Right renal pelvis (tissue), 4 donors: ENCODE results near the gene TMEM263. TPM values are rescaled to one million over a fixed set of nuclear protein-coding genes. Genes with fewer than 3 reads are reported as not detected.

ENCODE experiments used
- polyA plus RNA-seq, 4 donors: library from polyadenylated mRNA; unstranded; fragments of 120-200 nt; gene quantifications; one replicate each; pipeline ENCODE4 v1.2.1, GENCODE V29; 2013; ENCODE audit not compliant: insufficient read length in 4 of 4

The TMEM263 gene
- polyA plus RNA-seq, 4 donors: 80.7 to 96.6 (median 92.5) TPM

Other genes with a start within 250 kb of the TMEM263 start
- 10 to 100 TPM; 23.7 to 31.1 (median 26.1) TPM for gene RIC8B, start 181.2 kb upstream of the TMEM263 start, polyA plus RNA-seq
- gene MTERF2, start 31.2 kb downstream of the TMEM263 start, polyA plus RNA-seq: 10 to 100 TPM; 33.6 to 38.8 (median 34.6) TPM
- 10 to 100 TPM; 28.6 to 30.4 (median 30.0) TPM for gene CRY1, start 137.6 kb downstream of the TMEM263 start, polyA plus RNA-seq